SJCRH30 (cell line): ENCODE measurements around the gene PID1. TPM values are rescaled to one million over a fixed set of nuclear protein-coding genes. Genes with fewer than 3 reads are reported as not detected.

Experiments
- DNase-seq, 2 experiments: peaks; one replicate each; pipeline ENCODE4 v3.0.0-alpha.2; 2015 to 2020
- H3K27ac ChIP-seq: fragments of 250-450 bp; sonication (Bioruptor Pico); 2 replicates; pipeline ENCODE4 v1.5.1; 2020; ENCODE audit warnings: mild to moderate bottlenecking, moderate library complexity
- H3K27me3 ChIP-seq: fragments of 250-450 bp; sonication (Bioruptor Pico); 2 replicates; pipeline ENCODE4 v1.5.1; 2020; ENCODE audit warnings: mild to moderate bottlenecking, moderate library complexity
- H3K36me3 ChIP-seq: fragments of 250-450 bp; sonication (Bioruptor Pico); 2 replicates; pipeline ENCODE4 v1.5.1; 2020; ENCODE audit warnings: mild to moderate bottlenecking, moderate library complexity
- H3K4me1 ChIP-seq: fragments of 250-450 bp; sonication (Bioruptor Pico); 2 replicates; pipeline ENCODE4 v1.5.1; 2020; ENCODE audit warnings: mild to moderate bottlenecking, moderate library complexity
- H3K4me3 ChIP-seq: fragments of 250-450 bp; sonication (Bioruptor Pico); 2 replicates; pipeline ENCODE4 v1.5.1; 2020; ENCODE audit warnings: mild to moderate bottlenecking, moderate library complexity
- H3K9me3 ChIP-seq: fragments of 250-450 bp; sonication (Bioruptor Pico); replicated peaks from 2 replicates; pipeline ENCODE4 v1.5.1; 2020; ENCODE audit warnings: mild to moderate bottlenecking, moderate library complexity
- total RNA-seq: library from RNA; depleted of rRNA; stranded (reverse); fragments of >200 nt; shearing (Covaris generic); gene quantifications from 2 replicates; pipeline ENCODE4 v1.2.3, GENCODE V29; 2014

The PID1 gene
- total RNA-seq, 1 experiment from 2014 or later: 6.6 TPM

DNA sequence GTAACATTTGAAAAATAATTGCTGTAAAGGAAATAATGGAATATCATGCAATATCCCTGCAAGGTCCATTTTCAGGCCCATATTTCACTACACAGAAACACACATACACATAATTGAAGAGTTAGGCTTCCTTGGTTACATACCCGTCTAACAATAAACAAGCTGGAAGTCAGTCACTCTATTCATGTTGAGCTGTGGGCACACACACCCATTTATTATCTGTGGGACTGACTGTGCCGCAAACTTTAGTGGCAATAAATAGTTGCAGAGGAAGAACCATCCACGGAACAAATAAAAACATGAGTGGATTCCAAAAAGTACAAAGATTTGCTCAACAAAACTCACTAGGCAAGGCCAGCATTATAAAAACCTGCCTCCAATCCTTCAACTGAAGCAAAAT, 24.8 kb downstream of the PID1 start:
- no peak overlapping the region for H3K27ac ChIP-seq
- no peak for DNase-seq
- H3K4me1 ChIP-seq: peaks cover 7% of the 10 kb centered on the region; the same call in 1 of the 2 replicates
- H3K36me3 ChIP-seq: no peaks in the 10 kb centered on the region
- no peaks in the 10 kb centered on the region; the same call in 1 of the 2 replicates for H3K9me3 ChIP-seq
- H3K4me3 ChIP-seq: no peak overlapping the region
- 0 out of 2 replicates have a peak, but pooled peaks cover 3% of the 10 kb centered on the region for H3K27me3 ChIP-seq

DNA sequence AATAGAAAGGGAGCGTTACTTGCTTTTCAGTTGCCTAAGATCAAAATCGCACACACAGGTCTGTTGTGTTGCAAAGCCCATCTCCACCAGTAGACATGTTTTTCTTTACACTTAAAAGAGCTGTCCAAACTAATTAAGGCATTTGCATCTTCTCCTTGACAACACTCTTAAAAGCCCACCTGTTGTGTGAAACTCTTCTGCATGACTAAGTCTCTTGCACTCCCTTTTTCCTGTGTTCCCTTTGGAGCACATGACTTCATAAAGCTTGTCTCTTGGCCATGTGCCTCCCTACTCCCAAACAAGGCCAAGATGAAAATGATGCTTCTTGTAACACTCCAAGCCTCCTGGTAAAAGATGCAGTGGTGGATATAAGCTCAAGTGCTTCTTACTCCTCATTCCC, 26.1 kb downstream of the PID1 start:
- Histone ChIP-seq H3K4me1 (peaks cover 7% of the 10 kb centered on the region; the same call in 1 of the 2 replicates), H3K27ac (no peak overlapping the region), H3K4me3 (no peak overlapping the region), H3K27me3 (0 out of 2 replicates have a peak, but pooled peaks cover 2% of the 10 kb centered on the region), H3K9me3 (peaks cover 7% of the 10 kb centered on the region), H3K36me3 (no peaks in the 10 kb centered on the region)
- DNase-seq: no peak

- no peaks in the 10 kb centered on the region for H3K27me3 ChIP-seq
- H3K36me3 ChIP-seq: no peaks in the 10 kb centered on the region
- H3K9me3 ChIP-seq: peaks cover 9% of the 10 kb centered on the region
- no peaks in the 10 kb centered on the region; the same call in 1 of the 2 replicates for H3K4me1 ChIP-seq
- no peak overlapping the region for H3K4me3 ChIP-seq
- DNase-seq: no peak
- no peak overlapping the region for H3K27ac ChIP-seq
Measured at GRCh38 chr2:229243890-229244560, 27.1 kb downstream of the PID1 start.

DNA sequence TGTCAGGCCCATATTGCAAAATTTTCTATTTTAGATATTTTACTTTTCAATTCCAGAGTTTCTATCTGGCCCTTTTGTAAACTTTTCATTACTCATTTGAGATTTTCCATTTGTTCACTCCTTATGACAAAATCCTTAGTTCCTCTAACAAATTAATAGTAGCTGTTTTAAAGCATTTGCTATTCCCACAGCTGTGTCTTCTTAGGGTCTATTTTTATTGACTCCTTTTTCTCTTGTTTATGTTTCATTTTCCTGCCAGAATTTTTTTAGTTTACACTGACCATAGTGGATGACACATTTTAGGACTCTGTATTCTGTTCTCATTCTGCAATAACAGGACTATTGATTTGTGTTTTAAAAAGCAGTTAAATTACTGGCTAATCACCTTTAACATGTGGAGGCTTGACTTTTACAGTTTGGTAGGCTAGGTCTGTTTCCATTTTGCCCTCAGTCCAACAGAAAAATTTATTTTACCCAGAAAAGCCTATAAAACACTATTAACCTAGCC, 30.0 kb downstream of the PID1 start:
- Histone ChIP-seq H3K36me3 (no peaks in the 10 kb centered on the region), H3K27me3 (no peaks in the 10 kb centered on the region), H3K4me1 (no peaks in the 10 kb centered on the region), H3K27ac (no peak overlapping the region), H3K9me3 (peaks cover 9% of the 10 kb centered on the region), H3K4me3 (no peak overlapping the region)
- DNase-seq: no peak

DNA sequence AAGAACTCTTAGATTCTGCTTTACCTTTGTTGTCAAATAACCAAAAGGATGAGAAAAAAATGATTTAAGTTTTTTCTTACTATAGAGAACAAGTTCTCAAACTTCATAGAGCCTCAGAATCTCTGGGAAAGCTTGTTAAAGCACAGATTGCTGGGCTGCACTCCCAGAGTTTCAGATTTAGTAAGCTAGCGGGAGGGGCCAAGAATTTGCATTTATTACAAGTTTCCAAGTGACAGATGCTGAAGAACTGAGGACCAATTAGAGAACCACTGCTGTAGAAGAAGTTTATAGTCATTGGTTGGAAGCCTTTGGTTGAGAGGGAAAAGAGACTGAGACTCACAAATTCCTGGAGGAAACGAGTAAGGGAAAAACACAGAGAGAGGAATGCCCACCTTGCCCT, 32.1 kb downstream of the PID1 start:
- no peaks in the 10 kb centered on the region for H3K27me3 ChIP-seq

DNA sequence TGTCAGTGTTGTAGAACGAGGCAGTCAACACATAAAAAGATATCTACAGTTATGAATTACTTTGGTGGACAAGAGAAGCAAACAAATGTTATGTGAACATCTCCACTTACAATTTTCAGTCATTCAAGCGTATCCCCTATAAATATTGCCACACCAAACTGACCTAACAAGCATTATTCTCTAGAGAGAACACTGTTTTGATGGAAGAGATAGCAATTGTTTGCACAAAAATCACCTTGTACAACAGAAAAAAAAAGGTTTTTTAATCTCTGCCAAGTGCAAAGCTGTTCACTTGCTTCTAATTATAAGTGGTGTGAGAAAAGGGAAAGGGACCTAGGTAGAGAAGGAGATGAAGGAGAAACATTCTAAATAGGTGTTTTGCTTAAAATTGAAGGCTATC, 33.8 kb downstream of the PID1 start:
- no peak for DNase-seq
- no peaks in the 10 kb centered on the region for H3K27me3 ChIP-seq
- H3K4me1 ChIP-seq: no peaks in the 10 kb centered on the region
- no peak overlapping the region for H3K27ac ChIP-seq
- H3K4me3 ChIP-seq: no peak overlapping the region
- no peaks in the 10 kb centered on the region for H3K36me3 ChIP-seq
- H3K9me3 ChIP-seq: peaks cover 9% of the 10 kb centered on the region

More for the DNA sequence above, 32.1 kb downstream of the PID1 start:
- Histone ChIP-seq H3K4me1 (no peaks in the 10 kb centered on the region), H3K36me3 (no peaks in the 10 kb centered on the region), H3K4me3 (no peak overlapping the region), H3K27ac (no peak overlapping the region), H3K9me3 (peaks cover 9% of the 10 kb centered on the region)
- DNase-seq: no peak

- Histone ChIP-seq H3K4me3 (no peak overlapping the region), H3K27me3 (no peaks in the 10 kb centered on the region), H3K36me3 (no peaks in the 10 kb centered on the region), H3K9me3 (peaks cover 5% of the 10 kb centered on the region; the same call in 1 of the 2 replicates), H3K27ac (no peak overlapping the region), H3K4me1 (no peaks in the 10 kb centered on the region)
- DNase-seq: peak; percentile 10 to 42
Measured at GRCh38 chr2:229235131-229235914, 35.8 kb downstream of the PID1 start.

DNA sequence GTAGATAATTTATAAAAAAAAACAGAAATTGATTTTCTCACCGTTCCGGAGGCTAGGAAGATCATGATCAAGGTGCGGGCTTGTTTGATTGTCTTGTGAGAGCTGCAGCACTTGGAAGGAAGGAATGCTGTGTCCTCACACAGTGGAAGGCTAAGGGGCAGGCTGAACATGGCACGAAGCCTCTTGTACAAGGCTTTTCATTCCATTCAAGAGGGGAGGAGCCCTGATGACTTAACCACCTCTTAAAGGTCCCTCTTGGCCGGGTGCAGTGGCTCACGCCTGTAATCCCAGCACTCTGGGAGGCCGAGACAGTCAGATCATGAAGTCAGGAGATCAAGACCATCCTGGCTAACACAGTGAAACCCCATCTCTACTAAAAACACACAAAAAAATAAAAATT, 39.2 kb downstream of the PID1 start:
- no peak for DNase-seq
- H3K27me3 ChIP-seq: no peaks in the 10 kb centered on the region
- no peaks in the 10 kb centered on the region for H3K36me3 ChIP-seq
- no peak overlapping the region for H3K27ac ChIP-seq
- H3K9me3 ChIP-seq: no peaks in the 10 kb centered on the region
- no peak overlapping the region for H3K4me3 ChIP-seq
- H3K4me1 ChIP-seq: no peaks in the 10 kb centered on the region

DNA sequence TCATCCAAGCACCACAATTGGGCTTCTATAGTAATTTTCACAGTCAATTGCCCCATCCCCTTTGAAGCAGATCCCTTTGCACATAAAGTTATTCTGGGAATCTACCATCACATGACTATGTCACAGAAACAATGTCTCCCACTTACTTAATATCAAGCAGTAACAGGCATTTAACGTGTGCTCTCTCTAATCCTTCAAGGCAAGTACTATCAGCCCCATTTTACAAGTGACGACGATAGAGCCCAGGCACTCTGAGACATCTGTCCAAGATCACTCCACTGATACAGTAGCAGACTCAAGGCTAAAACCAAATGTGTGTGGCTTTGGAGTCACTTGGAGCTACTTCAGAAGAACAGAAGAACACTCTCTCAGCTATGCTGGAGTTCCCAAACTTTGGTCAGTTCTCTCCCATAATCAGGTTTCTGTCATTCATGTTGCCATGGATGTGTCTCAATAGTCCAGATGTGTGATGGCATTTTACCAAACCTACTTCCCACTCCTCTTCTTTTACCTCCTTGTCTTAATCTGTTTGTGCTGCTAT, 39.7 kb downstream of the PID1 start:
- no peak for DNase-seq
- Histone ChIP-seq H3K9me3 (no peaks in the 10 kb centered on the region), H3K27ac (no peak overlapping the region), H3K4me3 (no peak overlapping the region), H3K36me3 (no peaks in the 10 kb centered on the region), H3K27me3 (no peaks in the 10 kb centered on the region), H3K4me1 (no peaks in the 10 kb centered on the region)

- Histone ChIP-seq H3K36me3 (no peaks in the 10 kb centered on the region), H3K27ac (no peak overlapping the region), H3K4me3 (no peak overlapping the region), H3K9me3 (no peaks in the 10 kb centered on the region), H3K4me1 (no peaks in the 10 kb centered on the region), H3K27me3 (no peaks in the 10 kb centered on the region)
- DNase-seq: no peak
Measured at GRCh38 chr2:229230911-229231310, 40.2 kb downstream of the PID1 start.

DNA sequence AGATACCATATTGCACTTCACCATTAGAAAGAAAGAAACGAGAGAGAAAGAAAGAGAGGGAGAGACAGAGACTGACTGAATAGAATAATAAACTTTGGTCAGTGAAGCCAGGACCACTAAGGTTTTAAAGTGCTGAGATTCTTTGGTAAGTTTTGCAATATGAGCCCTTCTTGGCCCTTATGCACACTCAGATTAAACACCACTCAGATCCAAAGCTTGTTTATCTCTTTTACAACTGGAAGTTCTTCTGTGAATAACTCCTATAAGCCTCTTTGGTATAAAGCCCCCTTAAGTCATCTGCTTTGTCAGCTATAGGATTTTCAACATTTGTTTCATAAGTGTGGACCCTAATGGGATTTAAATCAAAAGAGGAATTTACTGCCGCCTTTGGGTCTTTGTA, 40.8 kb downstream of the PID1 start:
- Histone ChIP-seq H3K27ac (no peak overlapping the region), H3K36me3 (no peaks in the 10 kb centered on the region), H3K4me1 (no peaks in the 10 kb centered on the region), H3K9me3 (no peaks in the 10 kb centered on the region), H3K4me3 (no peak overlapping the region), H3K27me3 (no peaks in the 10 kb centered on the region)
- DNase-seq: no peak

- DNase-seq: no peak
- Histone ChIP-seq H3K27ac (no peak overlapping the region), H3K27me3 (no peaks in the 10 kb centered on the region), H3K4me1 (no peaks in the 10 kb centered on the region), H3K4me3 (no peak overlapping the region), H3K9me3 (no peaks in the 10 kb centered on the region), H3K36me3 (no peaks in the 10 kb centered on the region)
Measured at GRCh38 chr2:229226382-229226781, 44.7 kb downstream of the PID1 start.

DNA sequence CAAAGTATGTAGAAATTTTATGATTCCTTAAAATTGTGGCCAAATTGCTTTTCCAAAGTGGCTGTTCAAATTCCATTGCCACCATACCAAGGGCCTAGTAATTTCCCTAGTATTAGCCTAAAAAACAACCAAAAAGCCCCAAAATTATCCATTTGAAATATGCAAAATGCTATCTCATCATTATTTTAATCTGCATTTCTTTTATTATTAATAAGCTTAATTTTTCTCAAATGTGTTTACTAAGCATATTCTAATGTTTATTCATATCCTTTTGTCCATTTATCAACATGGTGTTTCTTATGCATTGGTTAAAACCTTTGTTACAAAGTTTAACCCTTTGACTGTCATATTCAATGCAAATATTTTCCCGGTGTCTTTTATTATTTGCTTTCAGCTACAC, 48.0 kb downstream of the PID1 start:
- Histone ChIP-seq H3K36me3 (no peaks in the 10 kb centered on the region), H3K9me3 (no peaks in the 10 kb centered on the region), H3K27me3 (no peaks in the 10 kb centered on the region), H3K4me1 (no peaks in the 10 kb centered on the region), H3K4me3 (no peak overlapping the region), H3K27ac (no peak overlapping the region)
- DNase-seq: no peak

DNA sequence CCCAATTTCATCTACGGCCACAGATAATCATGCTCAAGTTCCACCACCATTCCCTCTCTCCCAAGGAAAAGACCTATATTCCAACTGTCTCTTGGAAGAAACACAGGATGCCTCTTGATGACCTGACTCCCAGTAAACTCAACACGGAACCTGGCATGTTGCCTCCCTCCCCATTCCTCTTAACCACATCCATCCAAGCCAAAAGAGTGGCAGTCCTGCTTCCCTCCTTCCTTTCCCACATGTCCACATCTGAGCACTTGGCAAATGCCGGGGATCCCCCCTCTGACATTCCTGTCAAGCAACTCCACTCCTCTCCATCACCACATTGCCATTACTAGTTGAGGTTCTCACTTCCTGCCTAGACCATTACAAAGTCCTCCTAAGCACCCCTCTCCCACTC, 49.4 kb downstream of the PID1 start:
- H3K27me3 ChIP-seq: no peaks in the 10 kb centered on the region
- no peaks in the 10 kb centered on the region for H3K36me3 ChIP-seq
- no peaks in the 10 kb centered on the region for H3K9me3 ChIP-seq
- no peak overlapping the region for H3K4me3 ChIP-seq
- H3K4me1 ChIP-seq: no peaks in the 10 kb centered on the region
- no peak for DNase-seq
- H3K27ac ChIP-seq: no peak overlapping the region

GRCh38 chr2:229220254-229220653, 50.8 kb downstream of the PID1 start:
- DNase-seq: no peak
- H3K27me3 ChIP-seq: no peaks in the 10 kb centered on the region
- H3K9me3 ChIP-seq: no peaks in the 10 kb centered on the region
- H3K4me3 ChIP-seq: no peak overlapping the region
- no peaks in the 10 kb centered on the region for H3K4me1 ChIP-seq
- H3K27ac ChIP-seq: no peak overlapping the region
- H3K36me3 ChIP-seq: no peaks in the 10 kb centered on the region
